C1 segment of cervical spinal cord (tissue), 14 donors: Measurements from ENCODE around the gene CHCHD4.

Experiments
- DNase-seq, 14 donors: peaks; one replicate each; lab custom pipeline; 2025; lab: John Stamatoyannopoulos, UW

The CHCHD4 gene

DNA sequence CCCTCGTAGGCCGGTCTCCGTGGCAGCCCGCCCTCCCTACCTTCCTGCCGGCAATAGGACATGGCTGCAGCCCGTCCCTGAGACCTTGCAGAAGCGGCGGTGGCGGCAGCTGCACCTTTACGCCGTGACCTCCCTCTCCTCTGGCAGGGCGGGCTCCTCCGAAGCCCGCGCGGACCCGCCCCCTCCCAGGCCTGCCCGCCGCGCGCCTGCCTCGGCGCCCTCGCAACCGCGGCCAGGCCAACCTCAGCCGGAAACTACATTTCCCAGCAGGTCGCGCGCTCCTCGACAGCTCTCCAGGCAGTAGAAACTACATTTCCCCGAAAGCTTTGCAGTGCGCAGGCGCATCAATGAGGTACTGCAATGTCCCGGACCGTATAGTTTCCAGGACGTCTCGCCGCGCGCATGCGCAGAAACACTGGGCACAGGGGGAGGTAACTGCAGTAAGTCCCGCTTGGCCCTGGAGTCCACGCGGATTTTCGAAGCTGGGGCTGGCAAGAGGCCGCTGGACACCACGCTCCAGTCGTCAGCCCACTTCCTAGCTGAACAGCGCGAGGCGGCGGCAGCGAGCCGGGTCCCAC lies at the start of gene CHCHD4, which contains the start of gene TMEM43:
TSS of gene CHCHD4 (minus strand) at position 256 of the 578 bp plus-strand sequence. CDS start at position 62, 194 bp downstream.
TSS of gene TMEM43 (plus strand) at position 438 of the 578 bp plus-strand sequence. CDS start 142 bp downstream, outside the sequence.
- peak; percentile 89 to 99 (median 97) for DNase-seq

DNA sequence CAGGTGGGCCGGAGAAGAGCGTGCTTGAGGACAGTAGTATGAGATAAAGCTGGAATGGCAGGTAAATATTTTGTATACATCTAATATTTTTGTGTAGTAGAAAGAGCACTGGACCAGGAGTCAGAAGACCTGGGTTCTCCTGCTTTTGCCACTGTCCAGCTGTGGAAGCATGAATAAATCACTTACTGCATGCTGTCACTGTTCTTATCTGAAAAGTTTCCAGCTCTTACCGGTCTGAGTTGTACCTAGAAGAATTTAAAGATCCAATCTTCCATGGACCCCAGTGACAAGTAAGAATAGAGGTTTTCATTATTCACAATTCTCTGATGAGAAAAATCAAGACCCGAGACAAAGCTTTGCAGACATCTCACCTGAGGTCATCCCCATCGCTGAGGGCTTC lies 47.8 kb upstream of the CHCHD4 start:
- DNase-seq: no peak

DNA sequence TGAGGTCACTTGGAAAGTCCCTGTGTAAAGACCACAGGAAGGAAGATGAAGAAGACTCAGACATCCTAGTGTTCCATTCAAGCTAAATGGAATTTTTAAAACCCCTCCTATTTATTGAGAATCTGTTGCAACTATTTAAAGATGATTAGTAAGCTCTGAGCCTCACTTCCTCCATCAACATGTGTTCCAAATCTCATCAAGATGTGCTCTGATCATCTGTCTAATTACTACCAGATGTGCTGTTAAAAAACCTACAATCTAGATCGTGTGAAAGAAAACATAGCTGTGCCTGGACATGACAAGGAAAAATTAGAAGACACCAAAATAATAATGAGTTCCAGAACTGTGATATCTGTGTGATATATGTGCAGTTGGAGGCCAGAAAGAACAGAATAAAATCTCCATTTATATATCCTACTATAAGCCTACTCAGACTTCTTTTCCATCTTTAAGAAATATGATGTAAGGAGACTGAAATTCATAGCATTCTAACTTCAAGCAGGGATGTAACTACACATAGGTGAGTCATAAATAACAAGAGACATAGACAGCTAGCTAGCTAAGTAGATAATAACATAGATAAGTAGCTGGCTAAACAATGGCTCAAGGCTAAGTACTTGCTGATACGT lies 46.0 kb upstream of the CHCHD4 start:
- DNase-seq: no peak

DNA sequence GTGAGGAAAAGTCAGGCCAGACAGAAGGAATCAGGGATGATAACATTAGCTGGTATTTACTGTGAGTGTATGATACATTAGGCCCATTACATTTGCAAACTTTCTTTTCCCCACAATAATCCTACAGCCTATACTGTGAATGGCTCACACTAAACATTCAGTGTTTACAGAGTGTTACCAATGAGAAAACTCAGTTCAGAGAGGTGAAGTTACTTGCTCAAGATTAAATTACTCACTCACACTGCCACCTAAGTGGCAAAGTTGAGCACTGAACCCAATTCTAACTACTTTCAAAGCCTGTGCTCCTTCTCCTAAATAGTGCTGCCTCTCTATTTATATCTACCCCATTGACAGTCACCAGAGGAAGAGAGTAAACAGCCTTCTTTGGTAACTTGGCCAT lies 45.2 kb upstream of the CHCHD4 start:
- no peak for DNase-seq

DNA sequence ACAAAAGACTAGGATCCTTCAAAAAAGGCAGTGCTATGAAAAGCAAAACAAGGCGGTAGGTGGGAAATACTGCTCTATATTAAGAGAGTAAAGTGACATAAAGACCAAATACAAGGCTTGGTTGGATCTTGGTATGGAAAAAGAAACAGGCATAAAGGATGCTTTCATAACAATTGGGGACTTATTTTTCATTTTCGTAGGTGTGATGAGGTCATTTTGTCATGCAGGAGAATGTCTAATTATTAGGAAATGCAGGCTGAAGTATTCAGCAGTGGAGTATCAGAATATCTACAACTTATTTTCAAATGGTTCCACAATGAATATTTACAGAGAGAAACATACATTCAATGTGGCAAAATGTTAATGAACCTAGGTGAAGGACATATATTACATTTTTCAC lies 44.8 kb upstream of the CHCHD4 start:
- no peak for DNase-seq

DNA sequence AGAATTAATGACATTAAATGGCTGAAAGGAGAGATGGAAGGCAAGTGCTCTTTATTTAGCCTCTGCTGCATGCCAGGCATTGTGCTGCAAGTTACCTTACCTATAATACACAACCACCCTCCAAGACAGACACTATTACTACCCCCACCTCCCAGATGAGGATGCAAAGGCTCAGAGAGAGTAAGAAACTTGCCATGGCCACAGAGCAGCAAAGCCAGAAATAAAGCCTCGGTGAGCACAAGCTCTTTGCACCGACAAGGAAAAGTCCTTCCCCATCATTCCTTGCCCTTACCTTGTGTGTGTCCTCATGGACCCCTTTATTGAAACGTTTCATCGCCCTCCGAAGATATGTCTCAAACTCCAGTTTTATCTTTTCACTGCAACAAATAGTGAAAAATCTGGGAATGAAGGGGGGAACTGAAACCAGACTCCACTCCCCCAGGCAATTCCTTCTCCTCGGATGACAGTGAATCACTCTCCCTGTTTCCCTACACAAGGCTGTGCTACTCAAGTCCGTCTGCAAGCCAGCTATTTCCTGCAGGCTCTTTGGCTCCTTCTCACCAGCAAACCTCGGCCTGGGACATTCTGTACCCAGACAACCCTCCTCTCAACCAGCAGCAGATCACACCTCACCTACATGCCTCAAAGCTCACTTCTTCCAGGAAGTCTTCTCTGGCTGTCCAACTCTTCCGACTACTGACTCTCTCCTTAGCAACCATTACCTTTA lies 42.4 kb upstream of the CHCHD4 start:
- no peak for DNase-seq

DNA sequence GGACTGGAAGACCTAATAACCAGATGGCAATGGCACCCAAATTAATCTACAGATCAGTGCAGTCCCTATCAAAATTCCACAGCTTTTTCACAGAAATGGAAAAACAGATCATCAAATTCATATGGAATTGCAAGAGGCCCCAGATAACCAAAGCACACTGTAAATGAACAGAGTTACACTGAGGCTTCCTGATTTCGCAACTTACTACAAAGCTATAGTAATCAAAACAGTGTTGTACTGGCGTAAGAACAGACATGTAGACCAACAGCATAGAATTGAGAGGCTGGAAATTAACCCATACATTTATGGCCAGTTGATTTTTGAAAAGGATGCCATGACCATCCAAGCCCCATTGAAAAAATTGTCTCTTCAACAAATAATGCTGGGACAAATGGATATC lies 37.5 kb upstream of the CHCHD4 start:
- no peak for DNase-seq

DNA sequence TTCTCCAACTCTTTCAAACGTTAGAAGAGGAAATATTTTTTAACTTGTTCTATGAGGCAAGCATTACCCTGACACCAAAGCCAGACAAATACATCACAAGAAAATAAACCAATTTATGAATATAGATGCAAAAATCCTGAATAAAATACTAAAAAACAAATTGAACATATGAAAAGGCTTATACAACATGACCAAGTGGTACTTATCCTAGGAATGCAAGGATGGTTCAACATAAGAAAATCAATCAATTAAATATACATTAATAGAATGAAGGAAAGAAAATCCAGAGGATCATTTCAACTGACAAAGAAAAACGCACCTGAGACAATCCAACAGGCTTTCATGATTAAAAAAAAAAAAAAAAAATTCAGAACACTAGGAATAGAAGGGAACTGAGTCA lies 36.6 kb upstream of the CHCHD4 start:
- DNase-seq: no peak

DNA sequence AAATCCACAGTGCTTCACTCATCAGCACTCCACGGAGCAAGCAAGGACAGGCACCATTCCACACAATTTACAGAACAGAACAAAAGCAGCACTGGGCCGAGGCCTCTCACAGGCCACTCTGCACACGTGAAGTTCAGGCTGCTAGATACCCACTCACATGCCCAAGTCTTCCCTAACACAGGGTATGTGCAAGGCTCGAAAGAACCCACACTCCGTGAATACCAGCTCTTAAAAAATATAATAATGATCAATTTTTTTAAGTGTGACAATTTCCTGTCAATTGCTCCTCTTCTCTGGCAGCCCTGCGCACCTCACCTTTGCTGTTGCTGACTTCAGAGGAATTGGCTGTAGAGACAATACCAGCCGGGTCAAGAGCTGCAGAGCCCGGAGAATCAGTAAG lies 34.8 kb upstream of the CHCHD4 start:
- no peak for DNase-seq

DNA sequence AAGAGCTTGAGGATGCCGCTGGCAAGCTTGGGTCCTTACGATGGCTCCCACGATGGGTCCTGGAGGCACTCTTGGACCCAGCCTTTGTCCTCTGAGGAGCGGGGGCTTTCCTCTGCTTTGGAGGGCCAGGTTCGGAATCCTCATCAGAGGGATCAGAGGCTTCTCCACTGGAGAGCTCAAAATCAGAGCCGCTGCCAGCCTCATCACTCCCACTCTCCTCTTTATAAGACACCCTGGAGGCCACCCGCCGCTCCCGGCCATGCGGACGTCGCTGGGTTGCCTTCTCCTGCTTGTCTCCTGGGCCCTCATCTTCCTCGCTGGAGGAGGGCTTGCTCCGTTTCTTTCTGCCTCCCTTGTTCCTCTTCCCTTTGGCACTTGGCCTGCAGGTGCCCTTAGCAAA lies 33.7 kb upstream of the CHCHD4 start:
- no peak for DNase-seq

DNA sequence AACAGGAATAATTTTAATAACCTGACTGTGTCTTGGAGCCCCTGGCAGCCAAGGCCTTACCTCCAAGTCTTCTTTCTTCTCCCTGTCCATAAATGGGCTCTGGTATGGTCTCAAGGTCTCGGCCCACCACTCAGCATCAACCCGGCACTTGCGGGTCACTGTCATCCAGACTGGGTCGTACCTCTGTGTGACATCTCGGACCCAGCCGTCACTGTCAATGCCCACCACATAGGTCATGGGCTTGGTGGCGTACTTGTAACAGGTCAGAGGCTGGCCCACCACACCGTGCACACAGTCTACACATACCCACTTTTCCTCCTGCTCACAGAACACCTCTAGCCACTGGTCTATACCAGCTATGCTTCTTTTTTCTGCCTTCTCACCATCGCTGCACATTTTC lies 33.3 kb upstream of the CHCHD4 start:
- DNase-seq: no peak

DNA sequence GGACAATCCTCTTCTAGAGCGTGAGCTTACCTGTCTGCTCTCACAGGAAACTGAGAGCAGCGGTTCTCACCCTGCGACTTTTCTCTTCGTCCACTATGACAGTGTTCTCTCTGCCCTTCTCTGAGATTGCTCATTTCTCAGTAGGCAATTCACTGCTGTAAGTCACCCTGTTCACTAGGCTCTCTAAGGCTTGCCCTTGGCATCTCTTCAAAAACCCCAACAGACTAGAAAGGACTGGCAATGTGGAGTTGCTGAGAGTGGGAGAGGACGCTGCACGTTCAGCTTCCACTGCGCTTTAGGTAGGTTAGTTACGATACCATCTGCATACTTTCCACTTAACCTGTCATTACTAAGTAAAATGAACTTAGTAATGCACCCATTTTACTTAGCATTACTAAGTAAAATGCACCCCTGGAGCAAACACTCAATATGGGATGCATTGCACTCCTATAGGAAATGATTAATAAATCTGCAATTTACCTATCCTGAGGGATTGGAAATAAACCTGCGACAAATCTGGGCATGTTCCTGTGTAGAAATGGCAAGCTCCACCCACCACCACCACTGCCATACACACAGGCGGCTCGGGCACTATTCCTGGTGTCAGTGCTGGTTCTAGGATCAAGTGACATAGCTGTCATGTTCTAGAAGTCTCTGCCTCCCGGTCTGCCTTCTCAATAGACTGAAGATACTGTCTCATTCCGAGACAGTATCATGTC lies 32.3 kb upstream of the CHCHD4 start:
- no peak for DNase-seq

DNA sequence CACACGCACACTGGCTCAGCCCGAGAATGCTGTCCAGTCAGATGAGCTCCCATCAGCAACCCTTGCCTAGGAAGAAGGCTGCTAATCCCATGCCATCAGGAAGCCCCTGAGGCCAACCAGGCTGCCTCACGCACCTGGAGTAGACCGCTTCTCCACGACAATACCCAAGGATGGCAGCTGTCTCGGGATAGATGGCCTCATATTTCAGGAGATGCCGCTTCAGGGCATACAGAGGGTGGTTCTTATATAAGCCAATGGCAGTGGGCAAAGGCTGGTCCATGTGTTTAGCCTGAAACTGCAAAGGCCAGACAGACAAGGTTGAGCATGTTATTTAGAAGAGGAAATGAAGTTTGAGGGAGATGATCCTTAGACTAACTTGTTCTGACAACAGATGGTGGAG lies 31.5 kb upstream of the CHCHD4 start:
- no peak for DNase-seq

DNA sequence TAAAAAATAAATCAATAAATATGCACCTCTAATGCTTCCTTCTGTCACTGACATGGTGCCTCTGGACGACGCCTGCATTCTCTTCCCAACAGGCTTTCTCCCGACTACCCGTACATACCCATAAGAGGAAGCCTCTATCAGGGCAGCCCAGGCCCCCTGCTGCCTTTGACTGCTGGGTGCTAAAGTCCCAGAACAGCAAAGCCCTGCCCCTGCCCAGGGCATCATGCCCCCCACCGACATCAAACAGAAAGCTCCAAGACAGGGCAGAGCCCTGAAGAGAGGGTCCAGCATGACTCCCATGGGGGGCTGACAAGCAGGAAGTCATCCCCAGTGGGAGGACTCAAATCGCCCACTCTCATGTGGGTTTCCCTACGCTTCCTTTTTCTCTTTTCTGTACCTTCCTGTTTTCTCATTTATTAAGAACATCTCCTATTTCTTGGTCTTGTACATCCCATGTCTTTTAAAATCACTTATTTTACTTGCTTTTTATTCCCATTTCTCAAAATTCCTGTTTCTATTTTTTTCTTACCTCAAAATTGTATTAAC lies 30.3 kb upstream of the CHCHD4 start:
- no peak for DNase-seq

DNA sequence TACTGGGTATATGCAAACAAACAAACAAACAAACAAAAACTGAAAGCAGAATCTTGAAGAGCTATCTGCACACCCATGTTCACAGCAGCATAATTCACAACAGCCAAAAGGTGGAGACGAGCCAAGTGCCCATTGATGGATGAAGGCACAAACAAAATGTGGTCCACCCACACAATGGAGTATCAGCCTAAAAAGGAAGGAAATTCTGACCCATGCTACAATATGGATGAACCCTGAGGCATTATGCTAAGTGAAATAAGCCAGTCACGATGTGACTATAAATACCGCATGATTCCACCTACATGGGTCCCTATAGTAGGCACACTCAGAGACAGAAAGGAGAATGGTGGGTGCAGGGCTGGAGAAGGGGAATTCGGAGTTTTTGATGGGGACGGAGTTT lies 29.6 kb upstream of the CHCHD4 start:
- no peak for DNase-seq

DNA sequence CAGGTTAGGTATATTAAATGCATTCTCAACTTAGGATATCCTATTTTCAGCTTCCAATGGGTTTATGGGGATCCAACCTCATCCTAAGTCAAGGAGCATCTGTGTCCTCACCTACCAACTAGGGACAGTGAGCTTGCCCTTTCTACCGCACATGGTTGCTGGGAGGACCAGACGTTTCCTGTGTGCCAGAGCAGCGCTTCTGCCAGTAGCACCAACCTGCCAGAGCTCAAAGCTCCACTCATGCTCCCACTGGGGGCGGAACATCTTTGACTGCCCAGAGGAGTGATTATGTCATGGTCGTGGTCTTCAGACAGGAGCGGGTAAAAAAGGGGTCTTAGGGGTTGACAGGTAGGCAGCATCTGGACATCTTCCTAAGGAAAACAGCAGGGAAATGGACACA lies 29.0 kb upstream of the CHCHD4 start:
- DNase-seq: no peak

DNA sequence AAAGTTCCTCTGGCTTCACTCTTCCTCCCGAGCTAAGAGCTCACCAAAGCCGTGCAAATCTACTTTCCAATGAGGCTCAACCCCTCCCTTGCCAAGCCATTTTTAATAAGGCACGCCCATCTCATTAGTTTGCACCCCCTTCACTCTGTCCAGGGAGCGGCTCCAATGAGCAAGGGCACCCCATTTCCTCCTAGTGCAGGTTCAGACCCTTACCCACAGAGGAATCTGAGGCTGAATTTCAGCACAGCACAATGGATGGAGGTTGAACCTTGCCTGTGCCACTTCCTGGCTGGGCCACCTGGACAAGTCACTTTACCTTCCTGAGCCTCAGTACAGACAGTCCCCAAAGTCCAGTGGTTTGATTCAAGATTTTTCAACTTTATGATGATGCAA lies 28.3 kb upstream of the CHCHD4 start:
- no peak for DNase-seq

DNA sequence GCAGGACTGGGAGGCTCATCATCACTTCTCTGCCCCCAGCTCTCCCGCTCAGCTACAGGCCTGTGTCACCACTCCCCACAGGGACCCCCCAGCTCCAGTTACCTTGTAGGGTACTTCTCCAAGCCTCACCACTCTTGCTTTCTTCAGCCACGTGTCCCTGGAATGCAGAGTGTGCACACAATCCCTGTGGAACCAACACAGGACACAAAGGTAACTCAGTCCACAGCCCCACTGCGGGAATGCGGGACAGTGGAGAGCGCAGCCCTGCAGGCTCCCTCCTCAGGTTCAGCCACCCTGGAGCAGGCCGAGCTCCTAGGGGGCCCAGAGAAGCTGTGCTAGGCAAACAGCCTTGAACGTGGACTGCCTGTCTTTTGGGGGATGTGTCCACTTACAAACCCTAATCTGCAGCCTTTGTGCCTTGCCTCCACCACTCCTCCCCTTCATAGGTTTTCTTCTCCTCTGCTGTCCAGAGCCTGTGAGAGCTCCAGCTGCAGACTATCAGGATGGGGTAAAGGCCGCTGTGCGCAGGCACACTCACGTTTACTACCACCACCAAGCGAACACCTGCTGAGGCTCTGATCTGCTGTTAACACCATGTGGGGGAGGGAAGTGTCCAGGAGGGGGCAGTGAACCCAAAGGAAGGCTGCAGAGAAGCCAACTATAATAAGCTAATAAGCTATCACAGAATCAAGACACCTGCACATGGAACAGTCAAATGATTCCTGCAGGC lies 27.7 kb upstream of the CHCHD4 start:
- no peak for DNase-seq

DNA sequence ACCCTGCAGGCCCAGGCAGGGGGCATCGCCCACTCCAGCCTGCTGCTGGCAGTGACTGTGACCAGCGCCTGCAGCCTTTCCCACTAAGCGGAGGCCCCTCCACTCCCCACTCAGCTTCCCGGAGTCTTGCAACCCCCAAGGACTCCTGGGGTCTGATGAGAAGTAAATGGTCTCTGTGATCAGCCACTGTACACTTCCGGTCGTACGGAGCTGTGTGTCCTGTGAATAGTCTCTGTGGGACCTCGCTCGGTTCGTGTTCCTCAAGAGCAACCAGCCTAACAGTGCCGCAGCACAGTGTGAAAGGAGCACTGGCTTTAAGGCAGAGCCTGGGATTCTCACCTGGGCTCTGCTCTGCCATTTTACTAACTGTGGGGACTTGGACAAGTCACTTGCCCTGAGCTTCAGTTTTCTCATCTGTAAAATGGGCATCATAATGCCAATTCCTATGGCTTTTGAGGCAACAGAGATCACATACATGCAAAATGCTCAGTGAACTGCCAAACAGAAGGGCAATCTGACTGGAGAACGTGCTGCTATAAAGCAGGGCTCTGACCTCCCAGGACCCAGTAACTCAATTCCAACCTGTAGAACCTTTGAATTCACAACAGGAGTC lies 26.9 kb upstream of the CHCHD4 start:
- DNase-seq: no peak

DNA sequence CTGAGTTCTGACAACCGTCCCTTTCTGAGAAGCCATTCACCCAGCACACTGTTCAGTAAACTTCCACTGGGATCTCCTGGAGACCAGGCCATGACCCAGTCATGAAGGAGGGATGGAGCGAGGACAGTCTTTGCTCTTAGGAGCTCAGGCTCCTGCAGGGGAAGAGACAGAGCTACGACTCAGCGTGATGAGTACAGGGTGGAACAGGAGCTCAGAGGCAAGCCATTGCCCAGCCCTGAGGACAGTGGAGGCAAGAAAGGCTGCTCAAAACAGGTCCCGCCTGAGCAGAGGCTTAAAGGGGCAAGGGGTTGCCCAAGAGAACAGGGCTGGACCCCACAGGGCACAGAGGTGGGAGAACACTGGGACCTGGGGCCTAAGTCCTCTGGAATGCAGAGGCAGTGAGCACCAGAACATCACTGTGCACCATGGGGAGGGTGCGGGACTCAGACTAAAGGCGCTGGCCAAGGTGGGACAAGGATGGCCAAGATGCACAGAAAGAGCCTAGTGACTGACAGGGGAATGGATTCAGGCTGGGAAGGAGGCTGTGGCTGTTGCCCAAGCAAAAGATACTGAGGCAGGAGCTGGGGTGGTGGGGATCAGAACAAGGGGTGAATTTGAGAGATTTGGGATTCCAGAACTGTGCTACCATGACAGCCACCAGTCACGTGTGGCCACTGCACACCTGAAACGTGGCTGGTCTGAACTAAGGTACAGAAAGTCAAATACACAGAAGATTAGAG lies 26.0 kb upstream of the CHCHD4 start:
- no peak for DNase-seq
